Adrenal gland (tissue), 12 donors: ENCODE measurements around the gene CLEC17A. TPM values are rescaled to one million over a fixed set of nuclear protein-coding genes. Genes with fewer than 3 reads are reported as not detected.

Source experiments
- DNase-seq, 7 donors: peaks; one replicate each; pipeline ENCODE4 v3.0.0-alpha.2; 2019 to 2020
- H3K27ac ChIP-seq, 5 donors: fragments of 200-600 bp; sonication (generic) in 4 of 5; 1 replicate in 3 of 5; 2 replicates in 2 of 5; pipeline versions ENCODE4 v1.5.1 to v1.8.0; 2016 to 2020; ENCODE audit warnings: mild to moderate bottlenecking in 1 of 5
- H3K27me3 ChIP-seq: fragments of 200-600 bp; 2 replicates; pipeline ENCODE4 v1.8.0; 2021
- H3K36me3 ChIP-seq, 2 donors: fragments of 200-600 bp; replicated peaks in 1 of 2; 1 replicate in 1 of 2; 2 replicates in 1 of 2; pipeline versions ENCODE4 v1.5.1 to v1.8.0; 2018 to 2022
- H3K4me1 ChIP-seq, 2 donors: fragments of 200-600 bp; replicated peaks in 1 of 2; 1 replicate in 1 of 2; 2 replicates in 1 of 2; pipeline versions ENCODE4 v1.5.1 to v1.8.0; 2018 to 2021
- H3K4me3 ChIP-seq, 4 donors: fragments of 200-600 bp; sonication (generic) in 3 of 4; one replicate each; pipeline ENCODE4 v1.5.1; 2016 to 2018
- H3K9me3 ChIP-seq, 3 donors: fragments of 200-600 bp; sonication (generic) in 1 of 3; replicated peaks in 1 of 3; 1 replicate in 2 of 3; 2 replicates in 1 of 3; pipeline versions ENCODE4 v1.5.1 to v1.8.0; 2016 to 2021
- CTCF ChIP-seq, 6 experiments: fragments of 450-650 bp in 4 of 6; fragments of 200-600 bp in 2 of 6; sonication (generic) in 1 of 6; IDR thresholded peaks; 1 replicate in 5 of 6; 2 replicates in 1 of 6; pipeline versions ENCODE4 v1.5.1 to v1.8.0; 2016 to 2021; ENCODE audit warnings: antibody characterized with exemption in 6 of 6, mild to moderate bottlenecking in 2 of 6, moderate library complexity in 1 of 6
- POLR2A ChIP-seq, 2 donors: fragments of 450-650 bp; IDR thresholded peaks; one replicate each; pipeline ENCODE4 v1.6.1; 2017; ENCODE audit warnings: antibody characterized with exemption in 2 of 2, mild to moderate bottlenecking in 2 of 2, moderate library complexity in 1 of 2
- WGBS, 4 donors: extraction: QIAGEN DNeasy Blood & Tissue Kit in 2 of 4; methylation state at CpG; one replicate each; pipeline versions ENCODE4 v1.1.5 to v1.1.7; 2013 to 2017; 5-methylcytosine and 5-hydroxymethylcytosine counted together
- intact Hi-C, 2 donors: fragments of 100-400 bp; cut with DNase I; formaldehyde crosslinking; loops; one replicate each; pipeline versions ENCODE4 v1.14.1 to v1.15.0; 2022 to 2023
- polyA plus RNA-seq, 3 donors: library from polyadenylated mRNA; stranded (reverse); fragments of 200-250 nt in 2 of 3; fragments of 350-450 nt in 1 of 3; fragmentation: Illumina TruSeq in 1 of 3; extraction: RNeasy Lipid Tissue Mini Kit (QIAGEN cat#74804) in 1 of 3; gene quantifications; one replicate each; pipeline ENCODE4 v1.2.3, GENCODE V29; 2013 to 2014
- total RNA-seq, 9 donors: library from RNA; depleted of rRNA in 4 of 9; stranded (reverse); fragments of >200 nt in 4 of 9; fragments of 120-200 nt in 1 of 9; fragmentation: NEBNext Ultra II Directional in 1 of 9; extraction: Animal tissue kit (Norgen Biotek cat#: 25700) in 1 of 9; gene quantifications; one replicate each; pipeline versions ENCODE4 v1.1.0 to v1.2.4, GENCODE V29; 2013 to 2023
- donor health status: healthy with polysubstance abuse.
- donor health status: Bipolar disorder and iron deficiency.
- donor health status: DM: yes; HTN: yes; CAD: no.
- donor health status: DM: no; HTN: no; CAD: no.
- donor health status: DM: no; HTN: no; CAD: no.
- donor health status: DM: yes; HTN: yes; CAD: no.

The CLEC17A gene
- total and polyA plus RNA-seq, 12 donors = 0.03 to 0.16 TPM; not detected in 10

GRCh38 chr19:14571695-14572490 is 11.0 kb upstream of the CLEC17A start, which contains the start of gene NDUFB7:
Gene NDUFB7 (minus strand): TSS chr19:14572066. CDS start chr19:14572000, 66 bp downstream.
- TF ChIP-seq CTCF (IDR thresholded peaks at IDR 0.05) = peak; percentile 58 to 67 (median 65)
- TF ChIP-seq POLR2A (IDR thresholded peaks at IDR 0.05) = peak in 1 of 2 donors; percentile 49
- intact Hi-C loops = loop anchor here in 1 of 2 donors (5.0 kb wide), 1 partner anchor 115 kb away; no protein-coding TSS in a partner anchor
- Histone ChIP-seq H3K36me3 (no peaks in the 10 kb centered on the region), H3K4me1 (peaks cover 9 to 20% of the 10 kb centered on the region in 2 donors), H3K9me3 (no peaks in the 10 kb centered on the region), H3K4me3 (peak within 1 kb of the TSS; percentile 88 to 98 (median 96)), H3K27me3 (no peaks in the 10 kb centered on the region), H3K27ac (peak within 1 kb of the TSS in 4 of 5 donors; percentile 32 to 80 (median 66))
- DNase-seq = peak; percentile 86 to 95 (median 92)
- WGBS, 4 donors = 2 to 14% (median 6%) methylated on average over 8 to 40 of the region's 40 CpGs

- Histone ChIP-seq H3K36me3 (no peaks in the 10 kb centered on the region), H3K27ac (no peak overlapping the region), H3K4me1 (peaks cover 9 to 13% of the 10 kb centered on the region in 2 donors), H3K27me3 (no peaks in the 10 kb centered on the region), H3K9me3 (no peaks in the 10 kb centered on the region), H3K4me3 (no peak overlapping the region)
- WGBS, 4 donors = 75 to 86% (median 82%) methylated on average over 6 of the region's 6 CpGs
- intact Hi-C loops = no loop called here
- DNase-seq = no peak
- TF ChIP-seq CTCF (IDR thresholded peaks at IDR 0.05) (no peak), POLR2A (IDR thresholded peaks at IDR 0.05) (no peak)
Measured at GRCh38 chr19:14575428-14575980, 7.4 kb upstream of the CLEC17A start.

- no peak for DNase-seq
- no peaks in the 10 kb centered on the region for H3K9me3 ChIP-seq
- WGBS, 4 donors = 76 to 82% (median 82%) methylated on average over 8 of the region's 8 CpGs
- no peaks in the 10 kb centered on the region for H3K27me3 ChIP-seq
- H3K36me3 ChIP-seq = no peaks in the 10 kb centered on the region
- H3K4me3 ChIP-seq = no peak overlapping the region
- H3K27ac ChIP-seq = no peak overlapping the region
- H3K4me1 ChIP-seq = peaks cover under 1 to 5% of the 10 kb centered on the region in 2 donors
- intact Hi-C loops = no loop called here
- TF ChIP-seq CTCF (IDR thresholded peaks at IDR 0.05) (no peak), POLR2A (IDR thresholded peaks at IDR 0.05) (no peak)
Measured at GRCh38 chr19:14576363-14576762, 6.5 kb upstream of the CLEC17A start.

GRCh38 chr19:14577264-14577663 is 5.6 kb upstream of the CLEC17A start:
- 69 to 79% (median 74%) methylated on average over 5 of the region's 5 CpGs for WGBS, 4 donors
- TF ChIP-seq POLR2A (IDR thresholded peaks at IDR 0.05) (no peak), CTCF (IDR thresholded peaks at IDR 0.05) (no peak)
- no peaks in the 10 kb centered on the region for H3K9me3 ChIP-seq
- H3K27ac ChIP-seq = no peak overlapping the region
- H3K4me3 ChIP-seq = no peak overlapping the region
- H3K36me3 ChIP-seq = no peaks in the 10 kb centered on the region
- no peak for DNase-seq
- H3K27me3 ChIP-seq = no peaks in the 10 kb centered on the region
- peaks cover 0 to 5% of the 10 kb centered on the region in 2 donors for H3K4me1 ChIP-seq
- intact Hi-C loops = no loop called here
